Pancreas (tissue), 10 donors: Measurements from ENCODE around the gene GDI2. TPM values are rescaled to one million over a fixed set of nuclear protein-coding genes. Genes with fewer than 3 reads are reported as not detected.

ENCODE experiments used
- ATAC-seq, 4 donors: fragments of 200-7000 bp; cut with Tn5 transposase; one replicate each; pipeline versions ENCODE4 v1.8.0 to v1.9.1; 2020; ENCODE audit warnings: mild to moderate bottlenecking in 4 of 4, moderate library complexity in 4 of 4
- DNase-seq, 6 donors: peaks; one replicate each; pipeline ENCODE4 v3.0.0-alpha.2; 2020
- FAIRE-seq: peaks from 2 replicates; lab custom pipeline; 2012; peaks lifted over from hg19 to GRCh38; lab: Jason Lieb, UNC
- H3K27ac ChIP-seq, 4 donors: fragments of 200-600 bp; sonication (generic); 1 replicate in 3 of 4; 2 replicates in 1 of 4; pipeline versions ENCODE4 v1.5.0 to v1.8.0; 2020
- H3K27me3 ChIP-seq, 4 donors: fragments of 200-600 bp; one replicate each; pipeline ENCODE4 v1.8.0; 2021
- H3K36me3 ChIP-seq, 3 donors: fragments of 200-600 bp; sonication (generic) in 1 of 3; one replicate each; pipeline versions ENCODE4 v1.5.0 to v1.8.0; 2020 to 2021
- H3K4me1 ChIP-seq, 3 donors: fragments of 200-600 bp; one replicate each; pipeline ENCODE4 v1.8.0; 2021
- H3K4me3 ChIP-seq, 4 donors: fragments of 200-600 bp; sonication (generic) in 2 of 4; one replicate each; pipeline versions ENCODE4 v1.5.0 to v1.8.0; 2020 to 2021
- H3K9me3 ChIP-seq, 4 donors: fragments of 200-600 bp; one replicate each; pipeline ENCODE4 v1.8.0; 2021
- CTCF ChIP-seq, 4 donors: fragments of 200-600 bp; sonication (generic) in 3 of 4; IDR thresholded peaks; one replicate each; pipeline versions ENCODE4 v1.5.0 to v1.8.0; 2021; ENCODE audit warnings: antibody characterized with exemption in 4 of 4
- WGBS, 2 donors: extraction: QIAGEN DNeasy Blood & Tissue Kit; methylation state at CpG; one replicate each; pipeline ENCODE4 v1.1.7; 2013; 5-methylcytosine and 5-hydroxymethylcytosine counted together
- intact Hi-C, 3 donors: fragments of 100-400 bp; cut with DNase I; formaldehyde crosslinking; loops; one replicate each; pipeline versions ENCODE4 v1.11.1 to v1.14.2; 2022
- polyA plus RNA-seq, 2 donors: library from polyadenylated mRNA; stranded (reverse); fragments of 200-250 nt; gene quantifications; one replicate each; pipeline ENCODE4 v1.2.3, GENCODE V29; 2013
- total RNA-seq, 6 donors: library from RNA; stranded (reverse); fragmentation: NEBNext Ultra II Directional in 4 of 6; extraction: Animal tissue kit (Norgen Biotek cat#: 25700) in 4 of 6; gene quantifications; one replicate each; pipeline versions ENCODE4 v1.2.1 to v1.2.4, GENCODE V29; 2021 to 2023
- donor health status: healthy with polysubstance abuse.
- donor health status: DM: no; HTN: no; CAD: no; lungs with moderate emphysema.
- donor health status: DM: no; HTN: no; CAD: no.
- donor health status: control.
- donor health status: control.
- donor health status: Bipolar disorder and iron deficiency.
- donor health status: DM: yes; HTN: yes; CAD: no.
- donor health status: DM: no; HTN: no; CAD: no.
- donor health status: DM: no; HTN: no; CAD: no.
- donor health status: DM: yes; HTN: yes; CAD: no.

GDI2 gene
- total and polyA plus RNA-seq, 8 donors = 46.5 to 171 (median 129) TPM

GRCh38 chr10:5751601-5752253, 61.5 kb downstream of the GDI2 start:
- H3K4me3 ChIP-seq = no peak overlapping the region
- H3K27ac ChIP-seq = no peak overlapping the region
- no peak for FAIRE-seq
- no peak for DNase-seq
- H3K36me3 ChIP-seq = peaks cover 3 to 21% (median 4%) of the 10 kb centered on the region in 3 donors
- H3K27me3 ChIP-seq = no peaks in the 10 kb centered on the region
- no peaks in the 10 kb centered on the region for H3K4me1 ChIP-seq
- ATAC-seq = no peak
- TF ChIP-seq CTCF (IDR thresholded peaks at IDR 0.05) = no peak
- intact Hi-C loops = no loop called here
- WGBS, 2 donors = 69 to 76% methylated on average over 6 of the region's 6 CpGs
- no peaks in the 10 kb centered on the region for H3K9me3 ChIP-seq

- DNase-seq = no peak
- Histone ChIP-seq H3K4me1 (no peaks in the 10 kb centered on the region), H3K27me3 (no peaks in the 10 kb centered on the region), H3K4me3 (no peak overlapping the region), H3K36me3 (peaks cover 5 to 25% (median 9%) of the 10 kb centered on the region in 3 donors), H3K9me3 (no peaks in the 10 kb centered on the region), H3K27ac (no peak overlapping the region)
- no peak for FAIRE-seq
- no peak for ATAC-seq
- intact Hi-C loops = no loop called here
- no peak for TF ChIP-seq CTCF (IDR thresholded peaks at IDR 0.05)
- 85 to 90% methylated on average over 4 of the region's 4 CpGs for WGBS, 2 donors
Measured at GRCh38 chr10:5748394-5748803, 64.8 kb downstream of the GDI2 start.

- no peaks in the 10 kb centered on the region for H3K9me3 ChIP-seq
- intact Hi-C loops = no loop called here
- no peaks in the 10 kb centered on the region for H3K27me3 ChIP-seq
- no peaks in the 10 kb centered on the region for H3K4me1 ChIP-seq
- DNase-seq (no peak), ATAC-seq (no peak), FAIRE-seq (no peak)
- no peak overlapping the region for H3K27ac ChIP-seq
- TF ChIP-seq CTCF (IDR thresholded peaks at IDR 0.05) = no peak
- H3K36me3 ChIP-seq = peaks cover 9 to 42% (median 10%) of the 10 kb centered on the region in 3 donors
- 72% methylated on average over 4 of the region's 4 CpGs for WGBS, 2 donors
- no peak overlapping the region for H3K4me3 ChIP-seq
Measured at GRCh38 chr10:5746197-5746596, 67.0 kb downstream of the GDI2 start.

GRCh38 chr10:5744849-5745248, 68.4 kb downstream of the GDI2 start:
- Histone ChIP-seq H3K27ac (no peak overlapping the region), H3K27me3 (no peaks in the 10 kb centered on the region), H3K4me3 (no peak overlapping the region), H3K4me1 (no peaks in the 10 kb centered on the region), H3K9me3 (no peaks in the 10 kb centered on the region), H3K36me3 (peaks cover 9 to 50% (median 19%) of the 10 kb centered on the region in 3 donors)
- intact Hi-C loops = no loop called here
- WGBS, 2 donors = 79 to 82% methylated on average over 5 of the region's 5 CpGs
- FAIRE-seq = no peak
- ATAC-seq = no peak
- TF ChIP-seq CTCF (IDR thresholded peaks at IDR 0.05) = no peak
- no peak for DNase-seq

- no peak for DNase-seq
- WGBS, 2 donors = 69 to 73% methylated on average over 5 of the region's 5 CpGs
- no peak overlapping the region for H3K4me3 ChIP-seq
Measured at GRCh38 chr10:5743736-5744135, 69.5 kb downstream of the GDI2 start.

More at GRCh38 chr10:5743736-5744135, 69.5 kb downstream of the GDI2 start:
- intact Hi-C loops = no loop called here
- peaks cover 9 to 45% (median 19%) of the 10 kb centered on the region in 3 donors for H3K36me3 ChIP-seq
- no peak for ATAC-seq
- H3K9me3 ChIP-seq = no peaks in the 10 kb centered on the region
- no peaks in the 10 kb centered on the region for H3K4me1 ChIP-seq
- no peaks in the 10 kb centered on the region for H3K27me3 ChIP-seq
- no peak overlapping the region for H3K27ac ChIP-seq
- FAIRE-seq = no peak
- no peak for TF ChIP-seq CTCF (IDR thresholded peaks at IDR 0.05)
